Keratinocyte (primary cell): ENCODE measurements around the gene DHPS. TPM values are rescaled to one million over a fixed set of nuclear protein-coding genes. Genes with fewer than 3 reads are reported as not detected.
"Not testable (repeated sequence)": the region's sequence is repeated elsewhere in the genome, so short reads cannot be mapped to it uniquely, and the experiment has no call there.

Experiments used
- DNase-seq: peaks from one replicate; pipeline ENCODE4 v3.0.0-alpha.2; 2011; ENCODE audit warnings: low read depth, missing footprints, low spot score
- FAIRE-seq: peaks from 2 replicates; lab custom pipeline; 2011; peaks lifted over from hg19 to GRCh38; lab: Jason Lieb, UNC
- H2AFZ ChIP-seq: 2 replicates; pipeline ENCODE4 v1.6.0; 2012; ENCODE audit warnings: low read length, control low read depth, inconsistent platforms; ENCODE audit not compliant: control insufficient read depth
- H3K27ac ChIP-seq: 2 replicates; pipeline ENCODE4 v1.5.1; 2011; ENCODE audit warnings: low read length; ENCODE audit not compliant: control insufficient read depth, insufficient read depth
- H3K27me3 ChIP-seq: 3 replicates; pipeline ENCODE4 v1.6.0; 2011; ENCODE audit warnings: low read length; ENCODE audit not compliant: control insufficient read depth, insufficient read depth; ENCODE audit errors: extremely low read depth
- H3K36me3 ChIP-seq, 2 experiments: 2 replicates in 1 of 2; 3 replicates in 1 of 2; pipeline ENCODE4 v1.5.1; 2011; ENCODE audit warnings: low read length in 2 of 2, mild to moderate bottlenecking in 1 of 2; ENCODE audit not compliant: control insufficient read depth in 2 of 2, insufficient read depth in 2 of 2; ENCODE audit errors: extremely low read depth in 1 of 2
- H3K4me1 ChIP-seq: 3 replicates; pipeline ENCODE4 v1.5.1; 2011; ENCODE audit warnings: low read length; ENCODE audit not compliant: control insufficient read depth, insufficient read depth; ENCODE audit errors: extremely low read depth
- H3K4me2 ChIP-seq: 3 replicates; pipeline ENCODE4 v1.6.0; 2011; ENCODE audit warnings: low read depth, low read length; ENCODE audit not compliant: control insufficient read depth, insufficient read depth; ENCODE audit errors: extremely low read depth
- H3K4me3 ChIP-seq, 3 experiments: fragments of 200-600 bp in 1 of 3; sonication (generic) in 1 of 3; 2 replicates in 2 of 3; 3 replicates in 1 of 3; pipeline ENCODE4 v1.5.1; 2011 to 2016; ENCODE audit warnings: low read length in 3 of 3, mild to moderate bottlenecking in 3 of 3, control low read depth in 2 of 3, inconsistent platforms in 1 of 3, low read depth in 1 of 3, mixed read lengths in 1 of 3, mixed run types in 1 of 3, moderate library complexity in 1 of 3; ENCODE audit not compliant: control insufficient read depth in 2 of 3, insufficient read depth in 2 of 3; ENCODE audit errors: extremely low read depth in 1 of 3
- H3K79me2 ChIP-seq: 2 replicates; pipeline ENCODE4 v1.6.0; 2012; ENCODE audit warnings: low read length; ENCODE audit not compliant: control insufficient read depth, insufficient read depth
- H3K9ac ChIP-seq: 3 replicates; pipeline ENCODE4 v1.6.0; 2011; ENCODE audit warnings: low read length; ENCODE audit not compliant: control insufficient read depth, insufficient read depth; ENCODE audit errors: extremely low read depth
- H3K9me1 ChIP-seq: 3 replicates; pipeline ENCODE4 v1.6.0; 2011; ENCODE audit warnings: low read length; ENCODE audit not compliant: control insufficient read depth, insufficient read depth; ENCODE audit errors: extremely low read depth
- H3K9me3 ChIP-seq: 2 replicates; pipeline ENCODE4 v1.5.1; 2012; ENCODE audit warnings: low read depth, low read length; ENCODE audit not compliant: control insufficient read depth
- H4K20me1 ChIP-seq: 3 replicates; pipeline ENCODE4 v1.6.0; 2011; ENCODE audit warnings: low read length; ENCODE audit not compliant: control insufficient read depth, insufficient read depth; ENCODE audit errors: extremely low read depth
- CTCF ChIP-seq, 3 experiments: IDR thresholded peaks in 1 of 3; conservative IDR thresholded peaks in 1 of 3; optimal IDR thresholded peaks in 1 of 3; 2 replicates in 2 of 3; 3 replicates in 1 of 3; pipeline versions ENCODE3 to v1.5.1; 2011; ENCODE audit warnings: low read length in 3 of 3, mild to moderate bottlenecking in 3 of 3, moderate library complexity in 2 of 3, control low read depth in 1 of 3, inconsistent platforms in 1 of 3; ENCODE audit not compliant: insufficient read depth in 2 of 3; ENCODE audit errors: extremely low read depth in 1 of 3
- EZH2 ChIP-seq: IDR thresholded peaks from one replicate; pipeline ENCODE4 v1.6.1; 2012; ENCODE audit warnings: inconsistent platforms, mild to moderate bottlenecking, low read length, moderate library complexity
- dilution Hi-C: fragments of 300-500 bp; cut with MboI; formaldehyde crosslinking; loops from one replicate; pipeline ENCODE4 v1.7.0; 2020; ENCODE audit warnings: low sequenced_read_pairs; ENCODE audit not compliant: extremely low pct_ligation_motif_present
- polyA plus RNA-seq, 5 experiments: library from polyadenylated mRNA; depleted of rRNA in 3 of 5; stranded (reverse) in 3 of 5; stranded (forward) in 1 of 5; unstranded in 1 of 5; fragments of >200 nt; gene quantifications; 1 replicate in 1 of 5; 2 replicates in 3 of 5; 3 replicates in 1 of 5; pipeline versions ENCODE4 v1.2.1 to v1.2.3, GENCODE V29; 2011 to 2012; ENCODE audit warnings: missing spikeins in 2 of 5, low read depth in 1 of 5, low replicate concordance in 1 of 5

DHPS gene
- polyA plus RNA-seq, 1 donor (not counting 4 experiments of a cell fraction or from before 2014, with no cell fraction given): 36.5 TPM

- H4K20me1 ChIP-seq: no peaks in the 10 kb centered on the region
- H3K4me3 ChIP-seq: no peak overlapping the region
- peaks cover 19 to 32% of the 10 kb centered on the region in 2 experiments for H3K36me3 ChIP-seq
- peaks cover 4% of the 10 kb centered on the region for H3K79me2 ChIP-seq
- FAIRE-seq (no peak), DNase-seq (no peak)
- no peaks in the 10 kb centered on the region for H3K27me3 ChIP-seq
- H3K4me1 ChIP-seq: peaks cover 6% of the 10 kb centered on the region
- no peak overlapping the region for H3K27ac ChIP-seq
- dilution Hi-C loops: no loop called here
- H3K9me1 ChIP-seq: peaks cover 4% of the 10 kb centered on the region
- H2AFZ ChIP-seq: no peak overlapping the region
- H3K4me2 ChIP-seq: no peak overlapping the region
- H3K9me3 ChIP-seq: no peaks in the 10 kb centered on the region
- no peak for TF ChIP-seq CTCF (optimal IDR thresholded peaks at IDR 0.05 in 1 of 3, IDR thresholded peaks at IDR 0.05 in 1 of 3, conservative IDR thresholded peaks at IDR 0.05 in 1 of 3; ENCODE audit: extremely low read depth in 1 of 3, insufficient read depth in 2 of 3, low read length in 3 of 3)
- no peak for TF ChIP-seq EZH2
- no peak overlapping the region for H3K9ac ChIP-seq
Observed at GRCh38 chr19:12698138-12698537, 16.5 kb upstream of the DHPS start.

GRCh38 chr19:12697425-12697824, 15.7 kb upstream of the DHPS start:
- H3K79me2 ChIP-seq, H3K9ac ChIP-seq, DNase-seq, H3K4me2 ChIP-seq, FAIRE-seq, dilution Hi-C loops, H3K9me1 ChIP-seq, H3K4me1 ChIP-seq, H2AFZ ChIP-seq, H3K27me3 ChIP-seq, H3K9me3 ChIP-seq, H3K27ac ChIP-seq, H3K4me3 ChIP-seq, H4K20me1 ChIP-seq: not testable (repeated sequence)
- peaks cover 17 to 27% of the 10 kb centered on the region in 2 experiments for H3K36me3 ChIP-seq
